ENCODE measurements around the gene RBP3.

DNA sequence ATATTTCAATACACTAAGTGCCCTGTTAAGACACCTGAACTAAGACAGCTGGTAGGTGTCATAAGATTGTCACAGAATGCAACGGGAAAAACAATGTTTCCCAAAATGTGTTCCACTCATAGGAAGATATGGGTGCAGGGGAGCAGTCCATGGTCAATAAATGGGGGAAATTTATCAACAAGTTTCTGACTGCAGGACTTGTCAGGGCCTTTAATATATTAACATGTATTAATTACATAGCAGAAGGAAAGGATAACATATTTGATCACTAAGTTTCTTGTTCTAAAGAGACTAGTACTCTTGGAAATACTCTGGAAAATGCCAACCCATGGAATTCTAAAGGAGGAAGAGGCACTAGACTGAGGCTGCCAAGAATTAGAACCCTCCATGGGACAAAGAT is 6.7 kb downstream of the RBP3 start:
- TF ChIP-seq TOX (CRISPR knock-in tag; IDR thresholded peaks at IDR 0.05; ENCODE audit: borderline replicate concordance) (no peak), ESRRG (CRISPR knock-in tag; IDR thresholded peaks at IDR 0.05) (no peak), ZFP3 (CRISPR knock-in tag; IDR thresholded peaks at IDR 0.05) (no peak), OSR1 (CRISPR knock-in tag; IDR thresholded peaks at IDR 0.05) (no peak)
- TF ChIP-seq, protein P1, sequence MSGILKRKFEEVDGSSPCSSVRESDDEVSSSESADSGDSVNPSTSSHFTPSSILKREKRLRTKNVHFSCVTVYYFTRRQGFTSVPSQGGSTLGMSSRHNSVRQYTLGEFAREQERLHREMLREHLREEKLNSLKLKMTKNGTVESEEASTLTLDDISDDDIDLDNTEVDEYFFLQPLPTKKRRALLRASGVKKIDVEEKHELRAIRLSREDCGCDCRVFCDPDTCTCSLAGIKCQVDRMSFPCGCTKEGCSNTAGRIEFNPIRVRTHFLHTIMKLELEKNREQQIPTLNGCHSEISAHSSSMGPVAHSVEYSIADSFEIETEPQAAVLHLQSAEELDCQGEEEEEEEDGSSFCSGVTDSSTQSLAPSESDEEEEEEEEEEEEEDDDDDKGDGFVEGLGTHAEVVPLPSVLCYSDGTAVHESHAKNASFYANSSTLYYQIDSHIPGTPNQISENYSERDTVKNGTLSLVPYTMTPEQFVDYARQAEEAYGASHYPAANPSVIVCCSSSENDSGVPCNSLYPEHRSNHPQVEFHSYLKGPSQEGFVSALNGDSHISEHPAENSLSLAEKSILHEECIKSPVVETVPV (CRISPR knock-in tag; IDR thresholded peaks at IDR 0.05), result no peak
- TF ChIP-seq, protein P2, sequence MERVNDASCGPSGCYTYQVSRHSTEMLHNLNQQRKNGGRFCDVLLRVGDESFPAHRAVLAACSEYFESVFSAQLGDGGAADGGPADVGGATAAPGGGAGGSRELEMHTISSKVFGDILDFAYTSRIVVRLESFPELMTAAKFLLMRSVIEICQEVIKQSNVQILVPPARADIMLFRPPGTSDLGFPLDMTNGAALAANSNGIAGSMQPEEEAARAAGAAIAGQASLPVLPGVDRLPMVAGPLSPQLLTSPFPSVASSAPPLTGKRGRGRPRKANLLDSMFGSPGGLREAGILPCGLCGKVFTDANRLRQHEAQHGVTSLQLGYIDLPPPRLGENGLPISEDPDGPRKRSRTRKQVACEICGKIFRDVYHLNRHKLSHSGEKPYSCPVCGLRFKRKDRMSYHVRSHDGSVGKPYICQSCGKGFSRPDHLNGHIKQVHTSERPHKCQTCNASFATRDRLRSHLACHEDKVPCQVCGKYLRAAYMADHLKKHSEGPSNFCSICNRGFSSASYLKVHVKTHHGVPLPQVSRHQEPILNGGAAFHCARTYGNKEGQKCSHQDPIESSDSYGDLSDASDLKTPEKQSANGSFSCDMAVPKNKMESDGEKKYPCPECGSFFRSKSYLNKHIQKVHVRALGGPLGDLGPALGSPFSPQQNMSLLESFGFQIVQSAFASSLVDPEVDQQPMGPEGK (CRISPR knock-in tag; IDR thresholded peaks at IDR 0.05; ENCODE audit: borderline replicate concordance), result no peak
- TF ChIP-seq, protein P3, sequence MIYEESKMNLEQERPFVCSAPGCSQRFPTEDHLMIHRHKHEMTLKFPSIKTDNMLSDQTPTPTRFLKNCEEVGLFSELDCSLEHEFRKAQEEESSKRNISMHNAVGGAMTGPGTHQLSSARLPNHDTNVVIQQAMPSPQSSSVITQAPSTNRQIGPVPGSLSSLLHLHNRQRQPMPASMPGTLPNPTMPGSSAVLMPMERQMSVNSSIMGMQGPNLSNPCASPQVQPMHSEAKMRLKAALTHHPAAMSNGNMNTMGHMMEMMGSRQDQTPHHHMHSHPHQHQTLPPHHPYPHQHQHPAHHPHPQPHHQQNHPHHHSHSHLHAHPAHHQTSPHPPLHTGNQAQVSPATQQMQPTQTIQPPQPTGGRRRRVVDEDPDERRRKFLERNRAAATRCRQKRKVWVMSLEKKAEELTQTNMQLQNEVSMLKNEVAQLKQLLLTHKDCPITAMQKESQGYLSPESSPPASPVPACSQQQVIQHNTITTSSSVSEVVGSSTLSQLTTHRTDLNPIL (CRISPR knock-in tag; IDR thresholded peaks at IDR 0.05; ENCODE audit: low read depth), result no peak

Measured in SK-N-SH treated with all-trans-retinoic acid at 6 μM for 48 hours (cell line).